Measurements from ENCODE around the gene ZNF599.

ZNF599 gene

DNA sequence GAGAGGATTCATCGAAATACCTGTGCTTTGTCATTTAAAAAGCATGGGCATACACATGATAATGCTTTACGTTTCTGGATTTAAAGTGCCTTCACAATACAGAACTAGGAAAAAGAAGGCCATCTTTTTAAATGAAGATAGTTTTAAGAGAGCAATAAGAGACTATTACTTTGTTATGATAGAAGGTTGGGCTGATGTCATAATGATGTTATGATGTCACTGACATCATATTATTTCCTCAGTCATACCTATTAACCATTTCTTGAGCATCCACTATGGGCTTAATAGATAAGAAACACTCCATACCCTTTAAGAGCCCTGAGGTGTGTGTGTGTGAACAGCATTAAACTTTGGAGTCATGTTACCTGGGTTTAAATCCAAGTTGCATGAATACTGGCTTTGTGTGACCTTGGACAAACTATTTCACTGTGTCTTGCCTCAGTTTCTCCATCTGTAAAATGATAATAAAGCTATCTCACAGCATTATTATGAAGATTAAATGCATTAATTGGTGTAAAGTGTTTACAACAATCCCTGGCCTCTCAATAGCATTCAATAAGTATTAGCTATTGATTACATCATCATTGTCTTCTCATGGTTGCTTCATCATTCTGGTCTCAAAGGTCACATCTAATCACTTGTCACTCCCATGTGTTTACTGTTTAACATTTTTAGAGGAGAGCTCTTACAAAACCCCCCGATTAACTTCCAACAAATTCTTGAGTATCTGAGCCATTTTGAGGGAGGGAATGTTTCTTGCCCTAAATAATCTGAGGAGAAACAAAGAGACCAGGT lies 27.9 kb downstream of the ZNF599 start:
- H2AFZ ChIP-seq (ENCODE audit: low read length), result no peak overlapping the region
- H3K4me3 ChIP-seq (ENCODE audit: low read depth, low read length, poor library complexity, severe bottlenecking), result no peak overlapping the region
- H3K27ac ChIP-seq (ENCODE audit: low read depth, low read length, poor library complexity, severe bottlenecking), result no peak overlapping the region
- H3K79me2 ChIP-seq (ENCODE audit: insufficient read depth, low read length), result no peaks in the 10 kb centered on the region
- peaks cover 8% of the 10 kb centered on the region for H3K36me3 ChIP-seq (ENCODE audit: insufficient read depth, low read length)
- H3K4me1 ChIP-seq (ENCODE audit: insufficient read depth, low read length, severe bottlenecking), result no peaks in the 10 kb centered on the region
- TF ChIP-seq EZH2 (IDR thresholded peaks at IDR 0.05; ENCODE audit: borderline replicate concordance, low read length) (no peak), CTCF (IDR thresholded peaks at IDR 0.05; ENCODE audit: low read length) (no peak)
- no peaks in the 10 kb centered on the region for H3K27me3 ChIP-seq (ENCODE audit: insufficient read depth, low read length)
- peaks cover 17% of the 10 kb centered on the region; the same call in 1 of the 2 replicates for H3K9me3 ChIP-seq (ENCODE audit: low read length)
- H3K4me2 ChIP-seq (ENCODE audit: low read length), result no peak overlapping the region
- H3K9ac ChIP-seq (ENCODE audit: low read length), result no peak overlapping the region
- no peaks in the 10 kb centered on the region for H3K9me2 ChIP-seq (ENCODE audit: low read depth, low read length)
- no peaks in the 10 kb centered on the region for H4K20me1 ChIP-seq (ENCODE audit: insufficient read depth, low read length)
- H3F3A ChIP-seq (ENCODE audit: insufficient read depth, low read length), result no peaks in the 10 kb centered on the region

DNA sequence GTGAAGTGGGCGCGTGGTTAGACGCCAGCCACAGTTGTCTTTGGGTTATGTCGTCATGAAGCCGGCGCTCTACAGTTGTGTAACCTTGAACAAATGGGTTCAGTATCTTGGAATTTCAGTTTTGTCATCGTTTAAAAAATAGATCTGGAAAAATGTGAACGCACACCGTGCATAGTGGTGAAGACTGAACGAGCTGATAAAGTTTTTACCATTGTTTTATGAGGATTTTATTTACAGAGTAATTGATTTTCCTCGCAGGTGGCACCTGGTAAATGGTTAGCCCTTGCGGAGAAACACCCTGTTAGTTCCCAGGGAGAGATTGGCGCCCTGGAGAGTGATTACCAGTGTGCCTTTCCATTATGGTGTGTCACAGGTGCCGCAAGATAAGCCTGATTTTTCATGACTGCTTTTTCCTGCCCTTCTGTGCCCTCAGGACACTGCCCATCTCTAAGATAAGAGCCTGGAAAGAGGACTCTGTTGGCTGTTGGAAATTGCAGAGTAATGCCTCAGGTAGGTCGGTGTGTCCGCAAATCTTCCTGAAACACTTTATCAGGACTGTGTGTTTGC lies 38.4 kb downstream of the ZNF599 start:
- Histone ChIP-seq H3K9ac (ENCODE audit: low read length) (peak overlapping the region; percentile 76), H2AFZ (ENCODE audit: low read length) (no peak overlapping the region), H3K27ac (ENCODE audit: low read depth, low read length, poor library complexity, severe bottlenecking) (no peak overlapping the region), H3K9me3 (ENCODE audit: low read length) (peaks cover 6% of the 10 kb centered on the region), H3K79me2 (ENCODE audit: insufficient read depth, low read length) (no peaks in the 10 kb centered on the region), H3K4me1 (ENCODE audit: insufficient read depth, low read length, severe bottlenecking) (peaks cover 17% of the 10 kb centered on the region), H3K4me3 (ENCODE audit: low read depth, low read length, poor library complexity, severe bottlenecking) (peak overlapping the region; percentile 75), H3K4me2 (ENCODE audit: low read length) (peak overlapping the region; percentile 74), H3K9me2 (ENCODE audit: low read depth, low read length) (no peaks in the 10 kb centered on the region), H3K27me3 (ENCODE audit: insufficient read depth, low read length) (no peaks in the 10 kb centered on the region), H3K36me3 (ENCODE audit: insufficient read depth, low read length) (peaks cover 38% of the 10 kb centered on the region), H4K20me1 (ENCODE audit: insufficient read depth, low read length) (no peaks in the 10 kb centered on the region), H3F3A (ENCODE audit: insufficient read depth, low read length) (no peaks in the 10 kb centered on the region)
- no peak for TF ChIP-seq CTCF (IDR thresholded peaks at IDR 0.05; ENCODE audit: low read length)
- TF ChIP-seq EZH2 (IDR thresholded peaks at IDR 0.05; ENCODE audit: borderline replicate concordance, low read length), result no peak

DNA sequence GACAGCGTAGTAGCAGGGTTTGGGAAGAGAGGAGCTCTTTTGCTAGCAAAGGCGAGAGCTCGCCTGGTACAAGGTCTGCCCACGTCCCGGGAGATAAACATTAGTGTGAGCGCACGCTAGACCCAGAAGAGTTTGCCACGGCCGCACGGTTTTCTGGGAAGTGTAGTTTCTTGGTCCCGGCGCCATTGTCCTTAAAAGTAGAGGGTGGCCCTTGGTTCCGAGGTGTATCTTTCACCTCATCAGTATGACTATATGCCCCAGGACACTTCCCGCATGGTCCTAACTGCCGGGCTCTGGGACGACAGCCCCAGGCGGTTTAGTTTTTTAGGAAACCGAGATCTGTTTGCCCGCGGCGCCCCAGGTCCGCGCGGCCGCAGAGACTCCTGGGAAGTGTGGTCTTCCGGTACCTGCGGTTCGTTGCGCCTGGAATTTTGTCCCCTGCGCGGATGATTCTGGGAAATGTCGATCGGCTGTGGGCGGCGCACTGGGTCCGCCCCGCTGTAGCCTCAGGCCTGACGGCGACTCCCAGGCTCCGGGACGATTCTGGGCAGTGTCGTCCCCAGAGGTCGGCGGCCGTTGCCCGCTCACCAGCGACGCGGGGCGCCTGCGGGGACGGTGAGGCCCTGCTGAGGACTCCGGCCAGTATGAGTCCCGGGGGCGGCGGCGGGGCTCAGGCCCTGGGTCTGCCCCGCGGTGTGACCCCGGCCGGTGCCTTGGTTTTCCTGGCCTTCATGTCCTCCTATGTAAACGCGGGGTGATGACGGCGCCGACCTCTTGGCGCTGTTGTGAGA lies 39.1 kb downstream of the ZNF599 start, which contains the start of gene ZNF181:
Gene ZNF181 (plus strand): TSS at position 498 of the 791 bp plus-strand sequence. CDS start 795 bp downstream, outside the sequence.
- Histone ChIP-seq H3K9me3 (ENCODE audit: low read length) (peaks cover 2% of the 10 kb centered on the region; the same call in 1 of the 2 replicates), H3K4me1 (ENCODE audit: insufficient read depth, low read length, severe bottlenecking) (peaks cover 17% of the 10 kb centered on the region), H3K27ac (ENCODE audit: low read depth, low read length, poor library complexity, severe bottlenecking) (peak within 1 kb of the TSS; percentile 58), H3K9me2 (ENCODE audit: low read depth, low read length) (no peaks in the 10 kb centered on the region), H4K20me1 (ENCODE audit: insufficient read depth, low read length) (no peaks in the 10 kb centered on the region), H3K79me2 (ENCODE audit: insufficient read depth, low read length) (no peaks in the 10 kb centered on the region), H3K36me3 (ENCODE audit: insufficient read depth, low read length) (peaks cover 31% of the 10 kb centered on the region), H3K4me2 (ENCODE audit: low read length) (peak within 1 kb of the TSS; percentile 74), H3K4me3 (ENCODE audit: low read depth, low read length, poor library complexity, severe bottlenecking) (peak within 1 kb of the TSS; percentile 75), H3F3A (ENCODE audit: insufficient read depth, low read length) (no peaks in the 10 kb centered on the region), H3K9ac (ENCODE audit: low read length) (peak within 1 kb of the TSS; percentile 76), H3K27me3 (ENCODE audit: insufficient read depth, low read length) (no peaks in the 10 kb centered on the region), H2AFZ (ENCODE audit: low read length) (0 out of 2 replicates have a peak within 1 kb of the TSS, but pooled peaks have one; percentile 12)
- TF ChIP-seq EZH2 (IDR thresholded peaks at IDR 0.05; ENCODE audit: borderline replicate concordance, low read length) (no peak), CTCF (IDR thresholded peaks at IDR 0.05; ENCODE audit: low read length) (no peak)
